NB4 (cell line): ENCODE data around the gene SCLT1.

Source experiments
- CTCF ChIP-seq: IDR thresholded peaks from one replicate; pipeline ENCODE4 v1.5.1; 2012; ENCODE audit warnings: low read depth, low read length
- POLR2A ChIP-seq: IDR thresholded peaks from 2 replicates; pipeline ENCODE4 v1.6.1; 2011; ENCODE audit warnings: mild to moderate bottlenecking; ENCODE audit not compliant: insufficient read length; ENCODE audit errors: extremely low read depth

- TF ChIP-seq POLR2A (no peak), CTCF (no peak)
These were observed 186.8 kb downstream of the SCLT1 start for GRCh38 chr4:128906581-128906980.
